NCI-H2227 treated with DMSO at 0.1 percent for 48 hours (cell line): ENCODE results near the gene SHLD1.

Experiments used
- DNase-seq: peaks from one replicate; lab custom pipeline; 2025; lab: John Stamatoyannopoulos, UW

The SHLD1 gene

GRCh38 chr20:5820738-5821137, 70.5 kb downstream of the SHLD1 start:
- no peak for DNase-seq

GRCh38 chr20:5821627-5822215, 71.5 kb downstream of the SHLD1 start:
- DNase-seq = no peak

GRCh38 chr20:5822569-5822968, 72.4 kb downstream of the SHLD1 start:
- DNase-seq = no peak

GRCh38 chr20:5825130-5825719, 75.0 kb downstream of the SHLD1 start:
- DNase-seq = peak; percentile 66

- DNase-seq = no peak
These were observed 77.1 kb downstream of the SHLD1 start for GRCh38 chr20:5827098-5827853.

- no peak for DNase-seq
These were observed 77.7 kb downstream of the SHLD1 start for GRCh38 chr20:5827861-5828260.

GRCh38 chr20:5829241-5829809, 79.1 kb downstream of the SHLD1 start:
- DNase-seq = no peak

- DNase-seq = no peak
These were observed 81.5 kb downstream of the SHLD1 start for GRCh38 chr20:5831539-5832237.

- DNase-seq = no peak
These were observed 83.2 kb downstream of the SHLD1 start for GRCh38 chr20:5833309-5833941.

GRCh38 chr20:5834436-5835005, 84.3 kb downstream of the SHLD1 start:
- DNase-seq = no peak

GRCh38 chr20:5835321-5835821, 85.2 kb downstream of the SHLD1 start:
- no peak for DNase-seq

GRCh38 chr20:5835871-5836270, 85.7 kb downstream of the SHLD1 start:
- DNase-seq = no peak

GRCh38 chr20:5836569-5836968, 86.4 kb downstream of the SHLD1 start:
- no peak for DNase-seq

GRCh38 chr20:5840411-5841002, 90.3 kb downstream of the SHLD1 start:
- DNase-seq = no peak

GRCh38 chr20:5841522-5841921, 91.3 kb downstream of the SHLD1 start:
- DNase-seq = no peak

- DNase-seq = no peak
These were observed 92.3 kb downstream of the SHLD1 start for GRCh38 chr20:5842465-5842864.

GRCh38 chr20:5843054-5843592, 92.9 kb downstream of the SHLD1 start:
- DNase-seq = no peak

- DNase-seq = peak; percentile 34
These were observed 94.0 kb downstream of the SHLD1 start for GRCh38 chr20:5844063-5844681.

GRCh38 chr20:5845681-5846615, 95.7 kb downstream of the SHLD1 start:
- DNase-seq = peak; percentile 41
